Sciatic nerve (tissue), 2 donors: ENCODE results near the gene UNC13D. TPM values are rescaled to one million over a fixed set of nuclear protein-coding genes. Genes with fewer than 3 reads are reported as not detected.
"Not testable (repeated sequence)": the region's sequence is repeated elsewhere in the genome, so short reads cannot be mapped to it uniquely, and the experiment has no call there.

Experiments
- ATAC-seq: fragments of 200-7000 bp; cut with Tn5 transposase; one replicate; pipeline ENCODE4 v1.9.1; 2020; ENCODE audit warnings: mild to moderate bottlenecking, moderate library complexity
- DNase-seq: peaks from one replicate; pipeline ENCODE4 v3.0.0-alpha.2; 2020; ENCODE audit warnings: low spot score
- intact Hi-C: fragments of 100-400 bp; cut with DNase I; formaldehyde crosslinking; loops from one replicate; pipeline ENCODE4 v1.14.2; 2022
- total RNA-seq: library from RNA; stranded (reverse); fragmentation: NEBNext Ultra II Directional; extraction: Animal tissue kit (Norgen Biotek cat#: 25700); gene quantifications from one replicate; pipeline ENCODE4 v1.2.1, GENCODE V29; 2021
- donor health status: DM: no; HTN: no; CAD: no.
- donor health status: DM: no; HTN: no; CAD: no.

UNC13D gene
- 30.9 TPM for total RNA-seq

- intact Hi-C loops: no loop called here
- peak; percentile 2 for ATAC-seq
- DNase-seq: no peak
Observed at GRCh38 chr17:75843577-75844529, at the start of gene UNC13D. TSS of gene UNC13D (minus strand) at chr17:75844404. CDS start at chr17:75844337, 67 bp downstream.

GRCh38 chr17:75893305-75894048 lies 49.3 kb upstream of the UNC13D start:
- intact Hi-C loops: no loop called here
- ATAC-seq (no peak), DNase-seq (no peak)

- ATAC-seq (no peak), DNase-seq (no peak)
- intact Hi-C loops: no loop called here
Observed at GRCh38 chr17:75892556-75893224, 48.5 kb upstream of the UNC13D start.

- DNase-seq (no peak), ATAC-seq (no peak)
- intact Hi-C loops: no loop called here
Observed at GRCh38 chr17:75891605-75892555, 47.7 kb upstream of the UNC13D start.

- DNase-seq: no peak
- intact Hi-C loops: no loop called here
- ATAC-seq: no peak
Observed at GRCh38 chr17:75891022-75891604, 46.9 kb upstream of the UNC13D start.

GRCh38 chr17:75889454-75889853 lies 45.2 kb upstream of the UNC13D start:
- DNase-seq (no peak), ATAC-seq (no peak)
- intact Hi-C loops: no loop called here

- no peak for DNase-seq
- intact Hi-C loops: no loop called here
Observed at GRCh38 chr17:75888484-75888883, 44.3 kb upstream of the UNC13D start.

GRCh38 chr17:75885860-75886259 lies 41.7 kb upstream of the UNC13D start:
- ATAC-seq, intact Hi-C loops: not testable (repeated sequence)

More at GRCh38 chr17:75888484-75888883, 44.3 kb upstream of the UNC13D start:
- ATAC-seq: no peak

GRCh38 chr17:75885431-75885830 lies 41.2 kb upstream of the UNC13D start:
- DNase-seq (no peak), ATAC-seq (no peak)
- intact Hi-C loops: no loop called here

More at GRCh38 chr17:75885860-75886259, 41.7 kb upstream of the UNC13D start:
- not testable (repeated sequence) for DNase-seq

GRCh38 chr17:75881678-75882454 lies 37.7 kb upstream of the UNC13D start:
- ATAC-seq (no peak), DNase-seq (no peak)
- intact Hi-C loops: no loop called here

GRCh38 chr17:75880266-75880665 lies 36.1 kb upstream of the UNC13D start:
- DNase-seq: no peak
- no peak for ATAC-seq
- intact Hi-C loops: no loop called here

- intact Hi-C loops: no loop called here
- ATAC-seq: peak; percentile 50
Observed at GRCh38 chr17:75878174-75878998, 34.2 kb upstream of the UNC13D start, which contains the start of gene TRIM47. TSS of gene TRIM47 (minus strand) at chr17:75878581. CDS start at chr17:75878548, 33 bp downstream.

GRCh38 chr17:75877752-75878173 lies 33.6 kb upstream of the UNC13D start:
- intact Hi-C loops: no loop called here
- ATAC-seq (peak; percentile 45), DNase-seq (peak; percentile 82)

More at GRCh38 chr17:75878174-75878998, 34.2 kb upstream of the UNC13D start, which contains the start of gene TRIM47:
- DNase-seq: peak; percentile 81

- DNase-seq: peak; percentile 98
- peak; percentile 84 for ATAC-seq
- intact Hi-C loops: no loop called here
Observed at GRCh38 chr17:75876938-75877751, 32.9 kb upstream of the UNC13D start.

GRCh38 chr17:75876190-75876937 lies 32.2 kb upstream of the UNC13D start:
- no peak for DNase-seq
- intact Hi-C loops: no loop called here
- peak; percentile 1 for ATAC-seq
